Activated naive CD4-positive, alpha-beta T cell treated with anti-CD3 and anti-CD28 coated beads, Interleukin-2, amount 50 U/mL, for 16 hours (primary cell): Measurements from ENCODE around the gene NOS1AP.

Experiments
- DNase-seq: peaks from one replicate; pipeline ENCODE4 v3.0.0-alpha.2; 2020

NOS1AP gene

GRCh38 chr1:162270016-162270770 is 200.7 kb downstream of the NOS1AP start:
- DNase-seq = no peak

- no peak for DNase-seq
These were observed 202.5 kb downstream of the NOS1AP start for GRCh38 chr1:162271972-162272371.

- no peak for DNase-seq
These were observed 202.9 kb downstream of the NOS1AP start for GRCh38 chr1:162272419-162272818.

GRCh38 chr1:162275622-162276175 is 206.2 kb downstream of the NOS1AP start:
- no peak for DNase-seq

GRCh38 chr1:162276493-162276892 is 207.0 kb downstream of the NOS1AP start:
- no peak for DNase-seq

GRCh38 chr1:162279136-162279498 is 209.6 kb downstream of the NOS1AP start:
- DNase-seq = no peak

GRCh38 chr1:162281426-162281825 is 211.9 kb downstream of the NOS1AP start:
- no peak for DNase-seq

GRCh38 chr1:162283657-162284056 is 214.2 kb downstream of the NOS1AP start:
- DNase-seq = no peak

- no peak for DNase-seq
These were observed 214.9 kb downstream of the NOS1AP start for GRCh38 chr1:162284206-162284955.

GRCh38 chr1:162285149-162285561 is 215.7 kb downstream of the NOS1AP start:
- DNase-seq = no peak

GRCh38 chr1:162291000-162291399 is 221.5 kb downstream of the NOS1AP start:
- no peak for DNase-seq

GRCh38 chr1:162292422-162292849 is 222.9 kb downstream of the NOS1AP start:
- DNase-seq = no peak

GRCh38 chr1:162293073-162293692 is 223.7 kb downstream of the NOS1AP start:
- no peak for DNase-seq

- DNase-seq = no peak
These were observed 224.5 kb downstream of the NOS1AP start for GRCh38 chr1:162294015-162294414.

- no peak for DNase-seq
These were observed 227.7 kb downstream of the NOS1AP start for GRCh38 chr1:162297208-162297607.

- DNase-seq = no peak
These were observed 228.8 kb downstream of the NOS1AP start for GRCh38 chr1:162298266-162298665.

- no peak for DNase-seq
These were observed 229.5 kb downstream of the NOS1AP start for GRCh38 chr1:162299018-162299417.

GRCh38 chr1:162300057-162300917 is 230.8 kb downstream of the NOS1AP start:
- no peak for DNase-seq

- DNase-seq = no peak
These were observed 232.2 kb downstream of the NOS1AP start for GRCh38 chr1:162301696-162302095.

- DNase-seq = no peak
These were observed 233.0 kb downstream of the NOS1AP start for GRCh38 chr1:162302306-162303003.

GRCh38 chr1:162303004-162303344 is 233.5 kb downstream of the NOS1AP start:
- DNase-seq = no peak

GRCh38 chr1:162304736-162305135 is 235.2 kb downstream of the NOS1AP start:
- DNase-seq = no peak
